SKM-1 treated with dmso at 0.1 percent for 144 hours (cell line): ENCODE measurements around the gene WDFY3.
"Not testable (repeated sequence)": the region's sequence is repeated elsewhere in the genome, so short reads cannot be mapped to it uniquely, and the experiment has no call there.

Experiments used
- DNase-seq: peaks from one replicate; lab custom pipeline; 2025; ENCODE audit not compliant: unreplicated experiment; lab: John Stamatoyannopoulos, UW

Gene WDFY3

GRCh38 chr4:84682661-84683060 lies 283.8 kb downstream of the WDFY3 start:
- DNase-seq: not testable (repeated sequence)

DNA sequence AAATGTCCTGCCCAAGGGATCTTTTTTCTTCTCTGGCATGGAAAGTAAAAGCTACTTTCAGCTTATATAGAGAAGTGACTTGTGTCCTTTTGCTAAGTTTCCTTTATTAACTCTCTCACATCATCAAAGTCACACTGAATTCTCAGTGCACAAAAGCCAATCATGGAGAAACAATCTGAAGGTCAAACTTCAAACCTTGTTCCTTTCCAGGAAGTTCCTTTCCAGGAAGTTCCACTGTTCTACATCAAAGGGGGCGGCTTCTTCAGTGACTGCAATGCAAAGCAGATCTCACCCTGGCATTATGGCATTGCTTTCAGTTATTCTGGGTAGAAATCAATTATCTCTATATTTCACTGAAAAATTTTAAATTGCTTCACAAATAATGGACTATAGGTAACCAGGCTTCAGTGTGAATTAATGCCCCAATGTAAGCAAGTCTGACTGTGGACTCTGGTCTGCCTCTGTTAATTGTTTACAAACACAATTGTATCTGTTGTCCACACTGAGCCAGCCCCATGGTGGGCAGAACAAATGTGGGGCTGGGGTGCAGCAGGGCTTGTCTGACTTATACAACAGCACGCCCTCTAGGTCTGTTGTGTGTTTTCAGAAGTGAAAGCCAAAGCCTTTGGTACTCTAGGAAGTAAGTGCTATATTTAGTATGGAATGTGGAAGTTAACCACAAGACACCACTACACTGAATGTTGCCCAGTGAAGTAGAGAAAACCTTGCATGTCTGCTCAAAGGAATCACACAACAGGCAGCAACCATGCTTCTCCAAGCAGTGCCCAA lies 284.8 kb downstream of the WDFY3 start:
- peak; percentile 12 for DNase-seq

- DNase-seq: no peak
These were observed 285.5 kb downstream of the WDFY3 start for GRCh38 chr4:84680956-84681355.

- no peak for DNase-seq
These were observed 287.3 kb downstream of the WDFY3 start for GRCh38 chr4:84678976-84679744.

DNA sequence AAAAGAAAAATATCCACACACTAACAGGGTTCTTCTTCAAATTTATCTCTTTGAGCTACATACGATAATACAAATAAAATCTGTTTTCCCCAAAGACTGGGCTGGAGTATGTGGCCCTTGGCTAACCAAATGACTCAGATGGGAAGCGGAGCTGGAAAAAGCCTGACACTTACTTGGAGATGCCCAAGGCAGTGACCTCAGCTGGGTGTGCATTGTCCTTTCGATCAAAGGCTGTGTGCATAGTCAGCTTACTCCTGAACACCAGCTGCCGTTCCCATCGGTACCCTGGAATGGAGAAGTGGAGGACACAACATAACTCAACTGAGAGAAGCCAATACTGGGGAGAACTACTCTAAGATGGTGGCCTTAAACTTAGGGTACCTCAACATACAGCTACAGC lies 288.5 kb downstream of the WDFY3 start:
- DNase-seq: no peak

GRCh38 chr4:84677093-84677492 lies 289.4 kb downstream of the WDFY3 start:
- no peak for DNase-seq

DNA sequence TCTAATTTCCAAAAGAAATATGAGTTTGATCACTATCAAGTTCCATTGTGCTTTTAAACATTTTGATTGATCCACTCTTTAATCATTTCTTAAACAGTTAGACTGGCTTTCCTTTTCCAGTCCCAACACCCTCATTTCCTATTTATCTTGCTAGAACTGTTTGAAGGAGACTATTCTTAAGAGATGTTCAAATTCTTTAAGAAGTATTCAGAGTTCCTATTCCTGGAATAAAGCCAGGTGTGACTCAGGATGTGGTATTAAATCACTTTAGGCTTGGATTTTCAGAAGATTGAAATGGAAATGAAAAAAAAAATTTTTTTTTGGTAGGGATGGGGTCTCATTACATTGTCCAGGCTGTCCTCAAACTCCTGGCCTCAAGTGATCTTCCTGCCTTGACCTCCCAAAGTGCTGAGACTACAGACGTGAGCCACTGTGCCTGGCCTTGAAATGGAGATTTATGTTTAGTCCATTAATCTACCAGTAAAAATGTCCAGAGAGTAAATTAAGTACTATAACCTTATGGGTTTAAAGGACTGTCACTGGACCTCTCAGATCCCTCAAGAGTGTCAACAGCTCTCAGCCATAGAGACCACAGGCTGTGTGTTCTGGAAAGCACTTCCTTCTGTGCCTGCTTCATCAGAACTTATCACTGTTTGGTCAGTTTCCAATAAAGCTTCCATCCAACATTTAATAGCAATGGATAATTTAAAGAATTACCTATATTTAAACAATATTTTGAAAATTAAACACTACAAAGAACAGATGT lies 292.8 kb downstream of the WDFY3 start:
- DNase-seq: no peak

GRCh38 chr4:84672177-84672576 lies 294.3 kb downstream of the WDFY3 start:
- no peak for DNase-seq

DNA sequence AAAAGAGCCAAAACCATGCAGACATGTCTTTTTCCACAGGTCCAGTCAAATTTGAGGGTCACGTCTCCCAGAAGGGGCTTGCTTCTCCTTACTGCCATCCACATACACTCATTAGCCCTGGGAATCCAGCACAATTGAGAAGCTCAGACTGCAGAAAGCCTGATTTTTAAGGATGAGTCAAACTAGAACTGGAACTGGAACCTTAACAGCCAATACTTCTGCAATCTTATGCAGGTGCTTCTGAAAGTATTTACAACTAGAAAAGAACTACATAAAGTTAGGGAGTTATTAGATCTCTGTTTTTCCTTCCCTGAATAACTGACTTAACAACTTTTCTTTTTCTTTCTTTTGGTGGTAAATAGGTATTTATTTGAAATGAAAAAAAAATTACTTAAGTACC lies 297.3 kb downstream of the WDFY3 start:
- no peak for DNase-seq

DNA sequence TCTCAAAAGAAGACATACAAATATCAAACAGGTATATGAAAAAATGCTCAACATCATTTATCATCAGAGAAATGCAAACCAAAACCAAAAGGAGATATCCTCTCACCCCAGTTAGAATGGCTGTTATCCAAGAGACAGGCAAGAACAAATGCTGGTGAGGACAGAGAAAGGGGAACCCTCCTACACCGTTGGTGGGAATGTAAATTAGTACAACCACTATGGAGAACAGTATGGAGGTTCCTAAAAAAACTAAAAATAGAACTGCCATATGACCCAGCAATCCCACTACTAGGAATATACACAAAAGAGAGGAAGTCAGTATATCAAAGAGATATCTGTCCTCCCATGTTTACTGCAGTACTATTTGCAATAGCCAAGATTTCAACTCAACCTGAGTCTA lies 300.1 kb downstream of the WDFY3 start:
- no peak for DNase-seq

DNA sequence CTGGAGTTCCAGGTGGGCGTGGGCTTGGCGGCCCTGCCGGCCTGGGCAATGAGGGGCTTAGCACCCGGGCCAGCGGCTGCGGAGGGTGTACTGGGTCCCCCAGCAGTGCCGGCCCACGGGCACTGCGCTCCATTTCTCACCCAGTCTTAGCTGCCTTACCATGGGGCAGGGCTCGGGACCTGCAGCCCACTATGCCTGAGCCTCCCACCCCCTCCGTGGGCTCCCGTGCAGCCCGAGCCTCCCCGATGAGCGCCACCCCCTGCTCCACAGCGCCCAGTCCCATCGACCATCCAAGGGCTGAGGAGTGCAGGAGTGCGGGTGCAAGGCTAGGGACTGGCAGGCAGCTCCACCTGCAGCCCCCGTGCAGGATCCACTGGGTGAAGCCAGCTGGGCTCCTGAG lies 301.7 kb downstream of the WDFY3 start:
- not testable (repeated sequence) for DNase-seq

- no peak for DNase-seq
These were observed 305.1 kb downstream of the WDFY3 start for GRCh38 chr4:84661191-84661939.

- DNase-seq: no peak
These were observed 305.9 kb downstream of the WDFY3 start for GRCh38 chr4:84660606-84661005.

DNA sequence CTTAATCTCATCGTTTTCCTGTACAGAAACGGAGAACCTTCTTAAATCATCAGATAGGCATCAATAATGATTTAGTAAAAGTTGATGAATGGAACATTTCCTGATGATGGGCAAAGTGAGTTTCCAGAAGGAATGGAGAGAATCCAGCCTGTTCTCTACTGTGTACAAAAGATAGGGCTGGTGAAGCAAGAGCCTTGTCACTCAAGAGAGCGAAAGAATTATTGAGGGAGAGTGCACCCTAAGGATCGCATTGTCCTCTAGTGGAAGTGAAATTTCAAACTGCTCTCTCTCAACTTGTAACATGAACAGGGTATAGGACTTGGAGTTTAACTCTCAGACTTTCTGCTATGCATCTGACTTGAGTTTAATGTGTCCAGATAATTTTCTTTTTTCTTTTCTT lies 314.0 kb downstream of the WDFY3 start:
- no peak for DNase-seq

- DNase-seq: no peak
These were observed 315.0 kb downstream of the WDFY3 start for GRCh38 chr4:84651499-84651898.

GRCh38 chr4:84648863-84649647 lies 317.4 kb downstream of the WDFY3 start:
- DNase-seq: peak; percentile 9

DNA sequence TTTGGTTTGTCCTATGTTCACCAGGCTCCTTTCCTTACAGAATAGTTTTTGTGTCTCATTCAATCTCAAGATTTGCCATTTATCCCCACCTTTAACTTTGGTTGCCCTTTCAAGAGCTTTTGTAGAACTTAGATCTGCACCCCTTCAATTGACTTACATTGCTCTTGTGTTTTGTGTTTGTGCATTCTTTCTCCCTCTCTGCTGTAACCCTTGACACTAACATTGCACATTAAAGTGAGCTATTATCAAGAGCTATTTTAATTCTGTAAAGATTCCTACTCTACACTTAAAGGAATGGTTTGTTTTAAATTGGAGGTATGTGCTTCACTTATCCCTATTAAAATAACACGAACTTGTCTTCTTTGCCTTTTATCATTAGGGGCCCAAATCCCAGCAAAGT lies 318.3 kb downstream of the WDFY3 start:
- DNase-seq: no peak

DNA sequence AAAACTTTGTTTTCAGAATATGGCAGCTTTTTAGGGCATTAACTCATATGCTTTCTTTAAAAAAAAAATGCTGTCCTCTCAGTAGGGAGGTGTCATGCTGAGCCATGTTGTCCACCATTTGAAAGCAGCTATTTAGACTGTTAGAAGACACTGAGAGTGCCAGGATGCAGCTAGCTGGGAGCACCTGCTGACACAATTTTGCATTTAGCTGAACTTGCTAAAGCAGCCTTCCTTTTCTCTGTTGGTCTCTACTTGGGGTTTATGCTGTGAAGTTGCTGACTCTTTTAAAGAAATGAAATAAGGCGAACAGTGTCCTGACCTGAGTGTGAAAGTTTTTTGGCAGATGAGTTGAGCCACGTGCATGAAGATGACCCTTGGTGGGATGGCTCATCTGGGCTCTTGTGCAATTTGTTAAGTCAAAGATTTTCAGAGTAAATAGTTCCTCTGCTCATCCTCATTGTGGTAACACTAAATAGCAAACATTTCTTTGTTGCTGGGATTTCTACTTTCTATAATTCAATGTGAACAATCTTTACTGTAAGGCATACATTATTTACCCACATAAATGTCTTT lies 319.1 kb downstream of the WDFY3 start:
- DNase-seq: no peak

DNA sequence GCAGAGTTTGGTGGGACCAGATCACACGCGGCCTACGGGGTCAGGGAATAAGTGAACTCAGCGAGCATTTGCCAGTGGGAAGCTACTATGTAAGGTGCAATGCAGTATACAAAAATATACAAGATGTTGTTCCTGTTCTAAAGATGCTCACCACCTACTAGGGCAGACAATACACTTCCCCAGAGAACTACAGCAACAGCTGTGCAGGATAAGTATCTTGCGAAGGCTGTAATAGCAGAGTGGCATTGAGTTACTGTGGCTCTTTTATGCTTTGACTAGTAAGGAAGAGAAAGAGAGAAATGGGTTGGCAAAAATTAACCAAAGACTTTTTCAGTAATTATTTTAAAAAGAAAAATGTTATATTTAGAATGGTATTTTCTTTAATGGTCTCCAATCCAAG lies 322.4 kb downstream of the WDFY3 start:
- DNase-seq: no peak

DNA sequence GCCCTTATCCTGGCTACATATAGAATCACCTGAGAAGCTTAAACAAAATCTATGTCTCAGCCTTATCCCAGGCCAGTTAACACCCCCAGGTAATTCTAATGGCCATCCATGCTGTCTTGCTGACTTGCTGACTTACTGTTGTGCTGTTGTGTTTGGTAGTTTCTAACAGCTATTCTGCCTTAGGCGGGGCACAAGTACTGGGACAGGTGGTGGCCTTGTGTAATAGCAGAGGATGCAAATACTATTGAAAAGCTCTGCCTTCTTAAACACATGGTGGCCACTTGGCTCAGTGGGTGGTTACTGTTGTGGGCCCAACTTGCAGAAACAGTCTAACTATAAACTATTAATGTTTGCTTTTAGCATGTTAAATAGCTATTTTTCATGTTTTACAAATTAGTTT lies 327.3 kb downstream of the WDFY3 start:
- no peak for DNase-seq
